ENCODE data around the gene GPR55. TPM values are rescaled to one million over a fixed set of nuclear protein-coding genes. Genes with fewer than 3 reads are reported as not detected.

The GPR55 gene
- total and polyA plus RNA-seq, 2 donors (not counting 3 experiments of a cell fraction or from before 2014, with no cell fraction given), result not detected

GRCh38 chr2:230915319-230915718 lies 9.7 kb downstream of the GPR55 start:
- peaks cover 2 to 20% of the 10 kb centered on the region in 2 experiments for H3K27me3 ChIP-seq (ENCODE audit: control insufficient read depth in 2 of 2, insufficient read depth in 2 of 2, low read length in 2 of 2)
- FAIRE-seq (no peak), DNase-seq (ENCODE audit: low read depth, low spot score) (no peak)
- no peaks in the 10 kb centered on the region for H3K4me1 ChIP-seq (ENCODE audit: control insufficient read depth, extremely low read depth, insufficient read depth, low read length)
- no peaks in the 10 kb centered on the region for H3K9me1 ChIP-seq (replicated peaks; ENCODE audit: control insufficient read depth, extremely low read depth, insufficient read depth, low read length)
- ChIA-PET POLR2A (no interaction called here), CTCF (no interaction called here)
- H3K4me2 ChIP-seq (ENCODE audit: insufficient read depth, low read length), result no peak overlapping the region
- no peaks in the 10 kb centered on the region for H3K9me3 ChIP-seq (replicated peaks; ENCODE audit: control insufficient read depth, insufficient read depth, low read length)
- H2AFZ ChIP-seq (ENCODE audit: low read depth, low read length), result no peak overlapping the region
- H3K27ac ChIP-seq (ENCODE audit: insufficient read depth, low read depth, low read length), result no peak overlapping the region
- no TSS peak for BruUV-seq (replicated peaks)
- no peak overlapping the region for H3K4me3 ChIP-seq (replicated peaks in 1 of 3; ENCODE audit: insufficient read depth in 1 of 3, low read depth in 1 of 3, low read length in 3 of 3)
- H3K9ac ChIP-seq (replicated peaks; ENCODE audit: extremely low read depth, insufficient read depth, low read length), result no peak overlapping the region
- H3K79me2 ChIP-seq (ENCODE audit: control insufficient read depth, insufficient read depth, low read length), result no peaks in the 10 kb centered on the region
- dilution Hi-C loops (cut with MboI; ENCODE audit: extremely low pct_ligation_motif_present, low sequenced_read_pairs) (no loop called here), intact Hi-C loops (cut with micrococcal nuclease) (no loop called here)
- H3K36me3 ChIP-seq (ENCODE audit: control insufficient read depth in 2 of 2, extremely low read depth in 1 of 2, insufficient read depth in 2 of 2, low read length in 2 of 2), result no peaks in the 10 kb centered on the region
- no peaks in the 10 kb centered on the region for H4K20me1 ChIP-seq (replicated peaks; ENCODE audit: control insufficient read depth, extremely low read depth, insufficient read depth, low read length)
- TF ChIP-seq EZH2 (IDR thresholded peaks at IDR 0.05; ENCODE audit: borderline replicate concordance, low read depth, low read length, severe bottlenecking), result no peak
- no peak for TF ChIP-seq GATA2 (IDR thresholded peaks at IDR 0.05; ENCODE audit: insufficient read depth, insufficient read length, low read depth, low read length)
- TF ChIP-seq, protein P1, sequence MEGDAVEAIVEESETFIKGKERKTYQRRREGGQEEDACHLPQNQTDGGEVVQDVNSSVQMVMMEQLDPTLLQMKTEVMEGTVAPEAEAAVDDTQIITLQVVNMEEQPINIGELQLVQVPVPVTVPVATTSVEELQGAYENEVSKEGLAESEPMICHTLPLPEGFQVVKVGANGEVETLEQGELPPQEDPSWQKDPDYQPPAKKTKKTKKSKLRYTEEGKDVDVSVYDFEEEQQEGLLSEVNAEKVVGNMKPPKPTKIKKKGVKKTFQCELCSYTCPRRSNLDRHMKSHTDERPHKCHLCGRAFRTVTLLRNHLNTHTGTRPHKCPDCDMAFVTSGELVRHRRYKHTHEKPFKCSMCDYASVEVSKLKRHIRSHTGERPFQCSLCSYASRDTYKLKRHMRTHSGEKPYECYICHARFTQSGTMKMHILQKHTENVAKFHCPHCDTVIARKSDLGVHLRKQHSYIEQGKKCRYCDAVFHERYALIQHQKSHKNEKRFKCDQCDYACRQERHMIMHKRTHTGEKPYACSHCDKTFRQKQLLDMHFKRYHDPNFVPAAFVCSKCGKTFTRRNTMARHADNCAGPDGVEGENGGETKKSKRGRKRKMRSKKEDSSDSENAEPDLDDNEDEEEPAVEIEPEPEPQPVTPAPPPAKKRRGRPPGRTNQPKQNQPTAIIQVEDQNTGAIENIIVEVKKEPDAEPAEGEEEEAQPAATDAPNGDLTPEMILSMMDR (IDR thresholded peaks at IDR 0.05; ENCODE audit: extremely low read depth in 1 of 2, insufficient read depth in 1 of 2, low read depth in 1 of 2, low read length in 2 of 2), result no peak

DNA sequence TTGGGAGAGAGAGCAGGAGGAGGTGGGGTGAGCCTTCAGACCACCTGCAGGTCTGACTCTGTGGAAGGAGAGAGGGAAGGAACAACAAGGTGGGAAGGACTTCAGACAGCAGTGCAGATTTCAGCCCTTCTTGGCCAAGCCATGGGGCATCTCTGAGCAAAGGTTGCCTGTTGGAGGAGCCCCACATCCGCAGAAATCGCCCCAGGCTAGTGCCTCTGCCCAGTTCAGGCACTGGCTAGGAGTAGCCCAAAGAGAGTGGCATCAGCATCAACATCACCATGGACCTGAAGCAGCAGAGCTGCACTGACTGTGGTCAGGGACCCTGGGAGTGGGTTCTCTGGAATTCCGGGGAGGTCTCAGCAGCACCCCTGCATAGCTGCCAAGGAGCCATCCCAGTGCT lies 10.2 kb downstream of the GPR55 start:
- Histone ChIP-seq H3K9me1 (replicated peaks; ENCODE audit: control insufficient read depth, extremely low read depth, insufficient read depth, low read length) (no peaks in the 10 kb centered on the region), H3K9ac (replicated peaks; ENCODE audit: extremely low read depth, insufficient read depth, low read length) (no peak overlapping the region), H3K27ac (ENCODE audit: insufficient read depth, low read depth, low read length) (no peak overlapping the region), H3K4me1 (ENCODE audit: control insufficient read depth, extremely low read depth, insufficient read depth, low read length) (no peaks in the 10 kb centered on the region), H3K4me2 (ENCODE audit: insufficient read depth, low read length) (no peak overlapping the region), H4K20me1 (replicated peaks; ENCODE audit: control insufficient read depth, extremely low read depth, insufficient read depth, low read length) (no peaks in the 10 kb centered on the region), H3K36me3 (ENCODE audit: control insufficient read depth in 2 of 2, extremely low read depth in 1 of 2, insufficient read depth in 2 of 2, low read length in 2 of 2) (no peaks in the 10 kb centered on the region), H3K27me3 (ENCODE audit: control insufficient read depth in 2 of 2, insufficient read depth in 2 of 2, low read length in 2 of 2) (peaks cover 2 to 17% of the 10 kb centered on the region in 2 experiments), H3K9me3 (replicated peaks; ENCODE audit: control insufficient read depth, insufficient read depth, low read length) (no peaks in the 10 kb centered on the region), H2AFZ (ENCODE audit: low read depth, low read length) (no peak overlapping the region), H3K79me2 (ENCODE audit: control insufficient read depth, insufficient read depth, low read length) (no peaks in the 10 kb centered on the region), H3K4me3 (replicated peaks in 1 of 3; ENCODE audit: insufficient read depth in 1 of 3, low read depth in 1 of 3, low read length in 3 of 3) (no peak overlapping the region)
- no peak for DNase-seq (ENCODE audit: low read depth, low spot score)
- dilution Hi-C loops (cut with MboI; ENCODE audit: extremely low pct_ligation_motif_present, low sequenced_read_pairs) (no loop called here), intact Hi-C loops (cut with micrococcal nuclease) (loop anchor here (5.0 kb wide), 1 partner anchor 93 kb away; no protein-coding TSS in a partner anchor)
- CTCF ChIA-PET, result no interaction called here
- BruUV-seq (replicated peaks), result no TSS peak
- no peak for TF ChIP-seq POLR2AphosphoS5 (IDR thresholded peaks at IDR 0.05; ENCODE audit: insufficient read depth, low read depth, low read length)
- no peak for TF ChIP-seq POLR2A (IDR thresholded peaks at IDR 0.05; ENCODE audit: low read depth, low read length)
- FAIRE-seq, result no peak
- POLR2A ChIA-PET, result no interaction called here

Data from endothelial cell of umbilical vein (primary cell).